HepG2 (cell line): ENCODE results near the gene CORO7.

Experiments used
- FOXM1 ChIP-seq: sonication (generic); formaldehyde crosslinking; IDR thresholded peaks from 2 replicates; pipeline ENCODE4 v1.5.0; 2020; ENCODE audit warnings: missing genetic modification reagents
- GABPB1 ChIP-seq: IDR thresholded peaks from 2 replicates; pipeline ENCODE4 v1.6.1; 2016; ENCODE audit warnings: mild to moderate bottlenecking, missing genetic modification reagents, moderate library complexity, missing compliant biosample characterization
- HHEX ChIP-seq: IDR thresholded peaks from 2 replicates; pipeline ENCODE4 v1.6.1; 2016; ENCODE audit warnings: control low read depth
- TF ChIP-seq, protein P1 (sequence below), 2 experiments: sonication (generic) in 1 of 2; formaldehyde crosslinking in 1 of 2; IDR thresholded peaks; 2 replicates each; pipeline versions ENCODE4 v1.6.1 to v1.9.0; 2014 to 2022; ENCODE audit warnings: antibody characterized with exemption in 1 of 2, borderline replicate concordance in 1 of 2, inconsistent platforms in 1 of 2, low read depth in 1 of 2, missing genetic modification reagents in 1 of 2
- TF ChIP-seq, protein P2 (sequence below): sonication (generic); formaldehyde crosslinking; IDR thresholded peaks from 2 replicates; pipeline ENCODE4 v1.5.0; 2020; ENCODE audit warnings: mild to moderate bottlenecking, missing genetic modification reagents, moderate library complexity

DNA sequence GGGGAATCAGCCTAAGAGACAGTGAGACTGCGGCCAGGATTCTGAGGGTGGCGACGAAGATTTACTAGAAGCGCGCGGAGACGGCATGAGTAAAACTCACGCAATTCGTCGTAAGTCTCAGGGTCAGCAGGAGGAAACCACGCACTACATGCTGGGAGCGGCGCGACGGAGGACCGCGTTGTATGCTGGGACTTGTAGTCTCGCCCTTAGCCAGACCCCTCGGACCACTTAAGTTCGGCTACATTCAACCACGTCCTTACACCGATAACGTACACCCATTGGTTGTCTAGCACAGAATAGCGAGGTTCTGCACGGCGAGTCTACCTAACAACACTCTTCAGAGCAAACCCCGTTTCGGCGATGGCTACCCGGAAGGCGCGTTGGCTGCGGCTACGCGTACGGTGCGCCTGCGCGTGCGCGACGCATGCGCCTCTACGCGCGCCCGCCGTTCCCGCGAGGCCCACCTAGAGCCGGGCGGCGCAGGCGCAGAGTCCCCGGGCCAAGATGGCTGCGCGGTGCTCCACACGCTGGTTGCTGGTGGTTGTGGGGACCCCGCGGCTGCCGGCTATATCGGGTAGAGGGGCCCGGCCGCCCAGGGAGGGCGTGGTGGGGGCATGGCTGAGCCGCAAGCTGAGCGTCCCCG is 9.1 kb upstream of the CORO7 start, which contains the start of gene DNAJA3:
- TF ChIP-seq, protein P1, sequence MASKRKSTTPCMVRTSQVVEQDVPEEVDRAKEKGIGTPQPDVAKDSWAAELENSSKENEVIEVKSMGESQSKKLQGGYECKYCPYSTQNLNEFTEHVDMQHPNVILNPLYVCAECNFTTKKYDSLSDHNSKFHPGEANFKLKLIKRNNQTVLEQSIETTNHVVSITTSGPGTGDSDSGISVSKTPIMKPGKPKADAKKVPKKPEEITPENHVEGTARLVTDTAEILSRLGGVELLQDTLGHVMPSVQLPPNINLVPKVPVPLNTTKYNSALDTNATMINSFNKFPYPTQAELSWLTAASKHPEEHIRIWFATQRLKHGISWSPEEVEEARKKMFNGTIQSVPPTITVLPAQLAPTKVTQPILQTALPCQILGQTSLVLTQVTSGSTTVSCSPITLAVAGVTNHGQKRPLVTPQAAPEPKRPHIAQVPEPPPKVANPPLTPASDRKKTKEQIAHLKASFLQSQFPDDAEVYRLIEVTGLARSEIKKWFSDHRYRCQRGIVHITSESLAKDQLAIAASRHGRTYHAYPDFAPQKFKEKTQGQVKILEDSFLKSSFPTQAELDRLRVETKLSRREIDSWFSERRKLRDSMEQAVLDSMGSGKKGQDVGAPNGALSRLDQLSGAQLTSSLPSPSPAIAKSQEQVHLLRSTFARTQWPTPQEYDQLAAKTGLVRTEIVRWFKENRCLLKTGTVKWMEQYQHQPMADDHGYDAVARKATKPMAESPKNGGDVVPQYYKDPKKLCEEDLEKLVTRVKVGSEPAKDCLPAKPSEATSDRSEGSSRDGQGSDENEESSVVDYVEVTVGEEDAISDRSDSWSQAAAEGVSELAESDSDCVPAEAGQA (IDR thresholded peaks at IDR 0.05; ENCODE audit: low read depth), result peak; percentile 74; the same call in 1 of the 2 replicates
- TF ChIP-seq, protein P1 (CRISPR knock-in tag; IDR thresholded peaks at IDR 0.05; ENCODE audit: borderline replicate concordance), result no peak
- peak; percentile 92 for TF ChIP-seq GABPB1 (CRISPR knock-in tag)
- TF ChIP-seq, protein P2, sequence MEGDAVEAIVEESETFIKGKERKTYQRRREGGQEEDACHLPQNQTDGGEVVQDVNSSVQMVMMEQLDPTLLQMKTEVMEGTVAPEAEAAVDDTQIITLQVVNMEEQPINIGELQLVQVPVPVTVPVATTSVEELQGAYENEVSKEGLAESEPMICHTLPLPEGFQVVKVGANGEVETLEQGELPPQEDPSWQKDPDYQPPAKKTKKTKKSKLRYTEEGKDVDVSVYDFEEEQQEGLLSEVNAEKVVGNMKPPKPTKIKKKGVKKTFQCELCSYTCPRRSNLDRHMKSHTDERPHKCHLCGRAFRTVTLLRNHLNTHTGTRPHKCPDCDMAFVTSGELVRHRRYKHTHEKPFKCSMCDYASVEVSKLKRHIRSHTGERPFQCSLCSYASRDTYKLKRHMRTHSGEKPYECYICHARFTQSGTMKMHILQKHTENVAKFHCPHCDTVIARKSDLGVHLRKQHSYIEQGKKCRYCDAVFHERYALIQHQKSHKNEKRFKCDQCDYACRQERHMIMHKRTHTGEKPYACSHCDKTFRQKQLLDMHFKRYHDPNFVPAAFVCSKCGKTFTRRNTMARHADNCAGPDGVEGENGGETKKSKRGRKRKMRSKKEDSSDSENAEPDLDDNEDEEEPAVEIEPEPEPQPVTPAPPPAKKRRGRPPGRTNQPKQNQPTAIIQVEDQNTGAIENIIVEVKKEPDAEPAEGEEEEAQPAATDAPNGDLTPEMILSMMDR, result no peak
- TF ChIP-seq FOXM1, result no peak
- no peak for TF ChIP-seq HHEX
